ENCODE results near the gene TTI1. TPM values are rescaled to one million over a fixed set of nuclear protein-coding genes. Genes with fewer than 3 reads are reported as not detected.

Gene TTI1
- total RNA-seq, 1 experiment from 2014 or later, result 37.4 TPM

GRCh38 chr20:37940858-37941257 lies 92.4 kb downstream of the TTI1 start:
- no peak overlapping the region for H3K56ac ChIP-seq (ENCODE audit: insufficient read length, low read depth, low read length)
- no peak overlapping the region for H2BK5ac ChIP-seq (ENCODE audit: insufficient read length, low read length)
- H3K4ac ChIP-seq (ENCODE audit: low read depth, low read length), result no peak overlapping the region
- H3K23me2 ChIP-seq (ENCODE audit: insufficient read length, low read depth, low read length, poor library complexity, severe bottlenecking), result no peaks in the 10 kb centered on the region
- H3K9me3 Mint-ChIP-seq, result peaks cover 0 to 4% of the 10 kb centered on the region in 2 experiments; a peak in 1 of 5 replicates
- H3K27me3 Mint-ChIP-seq (ENCODE audit: low read depth), result no peaks in the 10 kb centered on the region; the same call in 1 of the 2 replicates
- no peak overlapping the region for H2BK15ac ChIP-seq (ENCODE audit: low read depth, low read length)
- H3K4me1 ChIP-seq (ENCODE audit: insufficient read depth, low read length), result no peaks in the 10 kb centered on the region
- no peak overlapping the region for H3K9ac ChIP-seq (ENCODE audit: extremely low read depth, insufficient read length, low read length)
- no peak overlapping the region for H2BK120ac ChIP-seq (ENCODE audit: low read depth, low read length, poor library complexity, severe bottlenecking)
- H3K18ac ChIP-seq (ENCODE audit: insufficient read length, low read depth, low read length), result no peak overlapping the region
- H3K4me1 Mint-ChIP-seq, result peaks cover 11 to 14% of the 10 kb centered on the region in 2 experiments; a peak in 3 of 4 replicates
- H4K20me1 ChIP-seq (ENCODE audit: control insufficient read depth, insufficient read depth, insufficient read length), result no peaks in the 10 kb centered on the region
- H3K23ac ChIP-seq (ENCODE audit: insufficient read length, low read depth, low read length), result no peak overlapping the region
- no peak overlapping the region for H4K91ac ChIP-seq (ENCODE audit: insufficient read length, low read depth, low read length)
- no peak overlapping the region for H4K8ac ChIP-seq (replicated peaks; ENCODE audit: insufficient read length, low read depth, low read length)
- no peak overlapping the region for H2BK20ac ChIP-seq (ENCODE audit: low read depth, low read length, poor library complexity, severe bottlenecking)
- H3K36me3 Mint-ChIP-seq (ENCODE audit: insufficient read depth in 1 of 3, low read depth in 3 of 3), result no peaks in the 10 kb centered on the region
- DNase-seq, result peak; percentile 2
- H3K27me3 ChIP-seq (ENCODE audit: insufficient read depth, low read length), result no peaks in the 10 kb centered on the region
- no peaks in the 10 kb centered on the region for H3K9me3 ChIP-seq (ENCODE audit: control insufficient read depth, low read depth, low read length)
- H3K4me3 Mint-ChIP-seq, result no peak overlapping the region; a peak in 1 of 5 replicates
- H2AFZ ChIP-seq (ENCODE audit: low read length), result no peak overlapping the region
- no peak overlapping the region for H2BK12ac ChIP-seq (ENCODE audit: insufficient read length, low read depth, low read length)
- no peak overlapping the region for H2AK5ac ChIP-seq (ENCODE audit: insufficient read length, low read length)
- H4K5ac ChIP-seq (ENCODE audit: insufficient read length, low read depth, low read length), result no peak overlapping the region
- no peaks in the 10 kb centered on the region for H3K79me1 ChIP-seq (ENCODE audit: insufficient read depth, low read depth, low read length, poor library complexity, severe bottlenecking)
- TF ChIP-seq CTCF (conservative IDR thresholded peaks at IDR 0.05), result no peak
- H3K79me2 ChIP-seq (ENCODE audit: insufficient read depth, low read length), result no peaks in the 10 kb centered on the region
- no peak overlapping the region for H3K27ac ChIP-seq (ENCODE audit: insufficient read length, low read depth, low read length)
- no CpG with 5 or more reads among the region's 6 CpGs for WGBS (ENCODE audit: extremely low coverage, insufficient read length, low lambda C conversion rate)
- H3K4me2 ChIP-seq (ENCODE audit: insufficient read depth, insufficient read length, low read length), result no peak overlapping the region
- no peak overlapping the region for H3K14ac ChIP-seq (ENCODE audit: insufficient read depth, low read length)
- no peak overlapping the region for H3T11ph ChIP-seq (ENCODE audit: low read length)
- H3K27ac Mint-ChIP-seq, result no peak overlapping the region

All from H9 (cell line).